WTC11 (cell line): ENCODE data around the gene CHPT1. TPM values are rescaled to one million over a fixed set of nuclear protein-coding genes. Genes with fewer than 3 reads are reported as not detected.

Source experiments
- ATAC-seq: fragments of 200-7000 bp; cut with Tn5 transposase; 2 replicates; pipeline ENCODE4 v1.10.0; 2021; ENCODE audit warnings: mild to moderate bottlenecking, moderate library complexity
- CTCF ChIA-PET: fragments of 300-600 bp; sonication (Branson Sonifier 250); formaldehyde crosslinking; loops from one replicate; lab custom pipeline; 2021; ENCODE audit warnings: antibody characterized with exemption; lab: Charles Lee
- POLR2A ChIA-PET: fragments of 350-600 bp; sonication (Branson Sonifier 250); formaldehyde crosslinking; loops from one replicate; lab custom pipeline; 2021; ENCODE audit warnings: antibody characterized with exemption; lab: Charles Lee
- DNase-seq: peaks from one replicate; pipeline ENCODE4 v3.0.0; 2021; ENCODE audit warnings: low spot score
- H3K27ac Mint-ChIP-seq: 2 replicates; pipeline ENCODE4 v1.8.0; 2021; ENCODE audit warnings: mixed read lengths
- H3K27me3 Mint-ChIP-seq: 2 replicates; pipeline ENCODE4 v1.8.0; 2021; ENCODE audit warnings: low read depth, mild to moderate bottlenecking, moderate library complexity, mixed read lengths
- H3K36me3 Mint-ChIP-seq: 2 replicates; pipeline ENCODE4 v1.8.0; 2021; ENCODE audit warnings: mixed read lengths
- H3K4me1 Mint-ChIP-seq: 2 replicates; pipeline ENCODE4 v1.8.0; 2022; ENCODE audit warnings: mixed read lengths
- H3K4me3 Mint-ChIP-seq: 2 replicates; pipeline ENCODE4 v1.8.0; 2021; ENCODE audit warnings: mild to moderate bottlenecking, moderate library complexity, mixed read lengths
- H3K9me3 Mint-ChIP-seq: 2 replicates; pipeline ENCODE4 v1.8.0; 2021; ENCODE audit warnings: mixed read lengths
- ATF6 ChIP-seq: sonication (generic); formaldehyde crosslinking; IDR thresholded peaks from 2 replicates; pipeline ENCODE4 v1.8.1; 2023; ENCODE audit warnings: mild to moderate bottlenecking, missing genetic modification reagents
- CREM ChIP-seq: sonication (generic); formaldehyde crosslinking; IDR thresholded peaks from 2 replicates; pipeline ENCODE4 v1.8.1; 2022; ENCODE audit warnings: mild to moderate bottlenecking, missing genetic modification reagents, moderate library complexity
- CTCF ChIP-seq: fragments of 200-600 bp; IDR thresholded peaks from 2 replicates; pipeline ENCODE4 v1.8.0; 2022; ENCODE audit warnings: antibody characterized with exemption
- FOXJ3 ChIP-seq: sonication (generic); formaldehyde crosslinking; IDR thresholded peaks from 2 replicates; pipeline ENCODE4 v1.9.0; 2021; ENCODE audit warnings: missing genetic modification reagents, mild to moderate bottlenecking, borderline replicate concordance
- HMGA2 ChIP-seq: fragments of 250-450 bp; sonication (Bioruptor Pico); IDR thresholded peaks from 2 replicates; pipeline ENCODE4 v1.4.0; 2021; ENCODE audit warnings: mild to moderate bottlenecking, moderate library complexity
- HMGXB4 ChIP-seq: sonication (generic); formaldehyde crosslinking; IDR thresholded peaks from 2 replicates; pipeline ENCODE4 v1.8.1; 2023; ENCODE audit warnings: mild to moderate bottlenecking, moderate library complexity, missing genetic modification reagents
- NFATC4 ChIP-seq: fragments of 250-450 bp; sonication (Bioruptor Pico); IDR thresholded peaks from 2 replicates; pipeline ENCODE4 v1.9.0; 2021; ENCODE audit warnings: mild to moderate bottlenecking
- NFYB ChIP-seq: sonication (generic); formaldehyde crosslinking; conservative IDR thresholded peaks from 2 replicates; pipeline ENCODE4 v1.8.0; 2022; ENCODE audit warnings: low read depth, missing genetic modification reagents
- PRRX2 ChIP-seq: fragments of 250-450 bp; sonication (Bioruptor Pico); IDR thresholded peaks from 2 replicates; pipeline ENCODE4 v1.8.0; 2021; ENCODE audit warnings: mild to moderate bottlenecking
- RORB ChIP-seq: fragments of 250-450 bp; sonication (Bioruptor Pico); IDR thresholded peaks from 2 replicates; pipeline ENCODE4 v1.9.0; 2021; ENCODE audit warnings: mild to moderate bottlenecking
- TEAD1 ChIP-seq: sonication (generic); formaldehyde crosslinking; IDR thresholded peaks from 2 replicates; pipeline ENCODE4 v1.8.0; 2022; ENCODE audit warnings: mild to moderate bottlenecking, missing genetic modification reagents
- TP53 ChIP-seq: sonication (generic); formaldehyde crosslinking; IDR thresholded peaks from 2 replicates; pipeline ENCODE4 v1.8.1; 2023; ENCODE audit warnings: mild to moderate bottlenecking, missing genetic modification reagents
- ZNF671 ChIP-seq: fragments of 250-450 bp; sonication (Bioruptor Pico); IDR thresholded peaks from 2 replicates; pipeline ENCODE4 v1.8.0; 2021; ENCODE audit warnings: mild to moderate bottlenecking
- ZSCAN18 ChIP-seq: fragments of 250-450 bp; sonication (Bioruptor Pico); IDR thresholded peaks from 2 replicates; pipeline ENCODE4 v2.1.2; 2022; ENCODE audit warnings: mild to moderate bottlenecking, moderate library complexity
- total RNA-seq: library from RNA; stranded (reverse); gene quantifications from 3 replicates; pipeline ENCODE4 v1.2.3, GENCODE V29; 2021

CHPT1 gene
- total RNA-seq, 1 experiment from 2014 or later: 19.1 TPM

GRCh38 chr12:101696251-101697196 lies 916 bp upstream of the CHPT1 start (continued):
- TF ChIP-seq CREM (no peak), NFYB (CRISPR knock-in tag) (no peak)

GRCh38 chr12:101697930-101698799 lies 725 bp downstream of the CHPT1 start:
- DNase-seq (no peak), ATAC-seq (peak; percentile 2)
- Mint-ChIP-seq H3K4me1 (peaks cover 35% of the 10 kb centered on the region), H3K9me3 (no peaks in the 10 kb centered on the region), H3K4me3 (peak overlapping the region; percentile 89), H3K27ac (no peak overlapping the region; the same call in 1 of the 2 replicates), H3K36me3 (no peaks in the 10 kb centered on the region), H3K27me3 (peaks cover 23% of the 10 kb centered on the region)
- ChIA-PET CTCF (interaction anchor here (0.8 to 1.4 kb wide), 3 partner anchors 15 to 142 kb away, joined by 3 to 7 read pairs (median 5); no protein-coding TSS in a partner anchor), POLR2A (no interaction called here)
- no peak for TF ChIP-seq ZNF671 (CRISPR knock-in tag)
- no peak for TF ChIP-seq ATF6 (CRISPR knock-in tag)
- TF ChIP-seq RORB (CRISPR knock-in tag): no peak
- 0 out of 2 replicates have a peak, but pooled peaks have one; percentile 17 for TF ChIP-seq TEAD1 (CRISPR knock-in tag)
- TF ChIP-seq ZSCAN18 (CRISPR knock-in tag): no peak
- TF ChIP-seq FOXJ3: no peak
- no peak for TF ChIP-seq NFATC4 (CRISPR knock-in tag)

- no peak for DNase-seq
- no peak for ATAC-seq
- POLR2A ChIA-PET: no interaction called here
- no peaks in the 10 kb centered on the region for H3K36me3 Mint-ChIP-seq
- H3K4me1 Mint-ChIP-seq: peaks cover 39% of the 10 kb centered on the region
- CTCF ChIA-PET: interaction anchor here (0.8 to 1.4 kb wide), 3 partner anchors 16 to 141 kb away, joined by 3 to 7 read pairs (median 5); no protein-coding TSS in a partner anchor
- no peaks in the 10 kb centered on the region for H3K9me3 Mint-ChIP-seq
- H3K27ac Mint-ChIP-seq: no peak overlapping the region; the same call in 1 of the 2 replicates
- peak overlapping the region; percentile 89 for H3K4me3 Mint-ChIP-seq
- H3K27me3 Mint-ChIP-seq: peaks cover 23% of the 10 kb centered on the region
- TF ChIP-seq TP53 (no peak), CTCF (no peak), HMGXB4 (CRISPR knock-in tag) (no peak), HMGA2 (CRISPR knock-in tag) (no peak), PRRX2 (CRISPR knock-in tag) (no peak), NFATC4 (CRISPR knock-in tag) (no peak)
These were observed 1.4 kb downstream of the CHPT1 start for GRCh38 chr12:101698800-101699347.
